ENCODE data around the gene GNG7.

Gene GNG7

GRCh38 chr19:2488405-2488941, 214.0 kb downstream of the GNG7 start:
- no peak for ATAC-seq
- Mint-ChIP-seq H3K4me1 (peaks cover 63% of the 10 kb centered on the region), H3K4me3 (peak overlapping the region; percentile 54), H3K36me3 (peaks cover 6% of the 10 kb centered on the region), H3K9me3 (peaks cover 10% of the 10 kb centered on the region), H3K27me3 (peaks cover 57% of the 10 kb centered on the region), H3K27ac (no peak overlapping the region)

GRCh38 chr19:2487842-2488241, 214.7 kb downstream of the GNG7 start:
- peaks cover 63% of the 10 kb centered on the region for H3K4me1 Mint-ChIP-seq
- peak; percentile 55 for ATAC-seq
- peaks cover 6% of the 10 kb centered on the region for H3K36me3 Mint-ChIP-seq
- no peak overlapping the region for H3K27ac Mint-ChIP-seq
- no peak overlapping the region for H3K4me3 Mint-ChIP-seq
- peaks cover 51% of the 10 kb centered on the region for H3K27me3 Mint-ChIP-seq
- peaks cover 13% of the 10 kb centered on the region for H3K9me3 Mint-ChIP-seq

DNA sequence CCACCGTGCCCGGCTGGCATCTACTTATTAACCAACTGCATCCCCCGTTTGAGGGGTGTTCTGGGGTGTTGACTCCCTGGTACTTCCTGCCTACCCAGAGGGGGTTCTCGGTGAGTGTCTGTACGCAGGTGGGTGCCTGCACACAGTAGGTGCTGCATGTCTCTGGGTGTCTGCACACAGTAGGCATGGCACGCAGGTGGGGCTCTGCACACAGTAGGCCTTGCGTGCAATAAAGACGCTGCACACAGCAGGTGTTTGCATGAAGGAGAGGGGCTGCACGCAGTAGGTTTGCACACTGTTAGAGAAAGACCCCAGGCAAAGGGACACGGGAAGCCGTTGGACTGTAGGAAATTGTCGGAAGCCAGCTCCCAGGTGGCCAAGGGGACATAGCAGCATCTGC, 215.4 kb downstream of the GNG7 start:
- Mint-ChIP-seq H3K4me1 (peaks cover 59% of the 10 kb centered on the region), H3K27ac (no peak overlapping the region), H3K27me3 (peaks cover 43% of the 10 kb centered on the region), H3K9me3 (peaks cover 19% of the 10 kb centered on the region), H3K36me3 (peaks cover 6% of the 10 kb centered on the region), H3K4me3 (peak overlapping the region; percentile 34)
- ATAC-seq, result no peak

DNA sequence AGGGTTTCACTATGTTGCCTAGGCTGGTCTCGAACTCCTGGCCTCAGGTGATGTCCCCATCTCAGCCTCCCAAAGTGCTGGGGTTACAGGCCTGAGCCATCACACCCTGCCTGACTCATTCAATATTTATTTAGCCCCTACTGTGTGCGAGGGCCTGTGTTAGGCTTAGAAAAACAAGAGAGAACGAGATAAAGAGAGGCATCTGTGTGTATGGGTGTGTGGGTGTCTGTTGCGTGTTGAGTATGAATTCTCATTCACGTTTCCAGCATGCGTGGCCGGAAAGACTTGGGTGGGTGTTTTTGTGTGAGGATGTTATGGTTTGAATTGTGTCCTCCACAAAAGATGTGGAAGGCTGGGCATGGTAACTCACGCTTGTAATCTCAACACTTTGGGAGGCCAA, 217.1 kb downstream of the GNG7 start:
- H3K4me3 Mint-ChIP-seq, result no peak overlapping the region
- peaks cover 43% of the 10 kb centered on the region for H3K4me1 Mint-ChIP-seq
- H3K27me3 Mint-ChIP-seq, result peaks cover 27% of the 10 kb centered on the region
- ATAC-seq, result no peak
- peaks cover 6% of the 10 kb centered on the region for H3K36me3 Mint-ChIP-seq
- H3K27ac Mint-ChIP-seq, result no peak overlapping the region
- peaks cover 19% of the 10 kb centered on the region for H3K9me3 Mint-ChIP-seq

DNA sequence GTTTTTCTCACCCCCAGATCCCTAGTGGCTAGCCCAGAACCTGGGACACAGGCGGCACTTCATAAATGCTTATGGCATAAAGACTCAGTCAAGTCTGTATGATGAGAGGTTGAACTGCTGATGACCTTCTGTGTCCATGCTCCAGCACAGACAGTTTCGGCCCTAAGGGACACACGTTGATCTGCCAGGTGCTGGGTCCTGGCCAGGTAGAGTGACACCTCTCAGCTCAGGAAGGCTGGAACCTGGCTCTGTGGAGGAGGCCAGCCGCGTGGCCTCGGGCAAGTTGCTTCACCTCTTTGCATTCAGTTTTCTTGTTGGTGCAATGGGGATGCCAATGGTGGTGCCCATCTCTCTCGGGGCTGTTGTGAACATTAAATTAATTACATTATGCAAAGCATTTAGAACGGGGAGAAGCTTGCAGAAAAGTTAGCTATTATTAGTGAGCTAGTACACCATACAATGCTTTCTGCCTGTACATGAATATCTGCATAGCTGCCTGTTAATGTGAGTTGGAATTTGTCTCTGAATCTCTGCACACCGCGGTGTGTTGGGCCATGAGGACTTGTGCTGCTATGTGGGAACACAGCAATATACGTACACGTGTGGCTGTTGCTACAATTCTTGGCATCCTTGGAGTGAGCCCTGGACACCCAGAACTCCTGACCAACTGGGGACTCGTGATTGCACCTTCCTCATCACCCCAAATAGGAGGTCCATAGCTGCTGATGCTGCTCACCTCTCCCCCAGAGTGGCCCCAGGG, 218.1 kb downstream of the GNG7 start:
- Mint-ChIP-seq H3K27ac (no peak overlapping the region), H3K27me3 (peaks cover 16% of the 10 kb centered on the region), H3K4me3 (no peak overlapping the region), H3K36me3 (peaks cover 6% of the 10 kb centered on the region), H3K9me3 (peaks cover 19% of the 10 kb centered on the region), H3K4me1 (peaks cover 43% of the 10 kb centered on the region)
- no peak for ATAC-seq

DNA sequence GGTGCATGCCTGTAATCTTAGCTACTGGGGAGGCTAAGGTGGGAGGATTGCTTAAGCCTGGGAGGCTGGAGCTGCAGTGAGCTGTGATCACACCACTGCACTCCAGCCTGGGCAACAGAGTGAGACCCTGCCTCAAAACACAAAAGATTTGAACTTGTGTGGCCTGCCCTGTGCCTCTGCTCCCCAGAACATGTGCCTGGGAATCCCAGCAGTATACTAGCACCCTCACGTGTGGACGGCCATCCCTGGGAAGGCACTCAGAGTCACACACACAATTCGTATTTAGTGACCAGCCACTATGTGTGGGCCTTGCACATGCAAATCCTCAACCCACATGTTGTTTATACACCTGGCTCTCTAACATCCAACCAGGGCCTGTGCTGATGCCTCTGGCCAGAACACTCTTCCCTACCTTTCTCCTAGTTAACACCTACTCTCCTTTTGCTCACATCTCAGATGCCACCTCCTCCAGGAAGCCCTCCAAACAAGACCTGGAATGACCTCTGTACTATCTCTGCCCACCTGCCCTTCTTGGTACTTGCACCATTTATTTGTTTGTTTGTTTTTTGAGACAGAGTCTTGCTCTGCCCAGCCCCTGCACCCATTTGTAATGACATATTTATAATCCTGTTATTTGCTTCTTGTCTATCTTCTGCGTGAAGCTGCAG, 218.9 kb downstream of the GNG7 start:
- H3K4me3 Mint-ChIP-seq, result no peak overlapping the region
- ATAC-seq, result no peak
- no peak overlapping the region for H3K27ac Mint-ChIP-seq
- H3K9me3 Mint-ChIP-seq, result peaks cover 19% of the 10 kb centered on the region
- peaks cover 43% of the 10 kb centered on the region for H3K4me1 Mint-ChIP-seq
- peaks cover 6% of the 10 kb centered on the region for H3K36me3 Mint-ChIP-seq
- peaks cover 13% of the 10 kb centered on the region for H3K27me3 Mint-ChIP-seq

DNA sequence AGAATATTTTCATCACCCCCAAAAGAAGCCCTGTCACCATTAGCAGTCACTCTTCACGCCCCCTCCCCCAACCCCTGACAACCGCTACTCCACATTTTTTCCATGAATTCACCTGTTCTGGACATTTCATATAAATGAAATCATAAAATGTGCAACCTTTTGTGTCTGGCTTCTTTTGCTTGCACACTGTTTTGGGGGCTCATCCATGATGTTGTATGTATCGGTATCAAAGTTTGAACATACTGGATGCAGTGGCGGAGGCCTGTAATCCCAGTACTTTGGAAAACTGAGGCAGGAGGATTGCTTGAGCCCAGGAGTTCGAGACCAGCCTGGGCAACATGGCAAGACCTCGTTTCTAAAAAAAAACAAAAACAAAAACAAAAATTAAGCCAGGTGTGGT, 219.4 kb downstream of the GNG7 start:
- peaks cover 43% of the 10 kb centered on the region for H3K4me1 Mint-ChIP-seq
- no peak overlapping the region for H3K27ac Mint-ChIP-seq
- H3K36me3 Mint-ChIP-seq, result peaks cover 12% of the 10 kb centered on the region
- no peak for ATAC-seq
- H3K9me3 Mint-ChIP-seq, result peaks cover 19% of the 10 kb centered on the region
- H3K4me3 Mint-ChIP-seq, result no peak overlapping the region
- H3K27me3 Mint-ChIP-seq, result peaks cover 11% of the 10 kb centered on the region

DNA sequence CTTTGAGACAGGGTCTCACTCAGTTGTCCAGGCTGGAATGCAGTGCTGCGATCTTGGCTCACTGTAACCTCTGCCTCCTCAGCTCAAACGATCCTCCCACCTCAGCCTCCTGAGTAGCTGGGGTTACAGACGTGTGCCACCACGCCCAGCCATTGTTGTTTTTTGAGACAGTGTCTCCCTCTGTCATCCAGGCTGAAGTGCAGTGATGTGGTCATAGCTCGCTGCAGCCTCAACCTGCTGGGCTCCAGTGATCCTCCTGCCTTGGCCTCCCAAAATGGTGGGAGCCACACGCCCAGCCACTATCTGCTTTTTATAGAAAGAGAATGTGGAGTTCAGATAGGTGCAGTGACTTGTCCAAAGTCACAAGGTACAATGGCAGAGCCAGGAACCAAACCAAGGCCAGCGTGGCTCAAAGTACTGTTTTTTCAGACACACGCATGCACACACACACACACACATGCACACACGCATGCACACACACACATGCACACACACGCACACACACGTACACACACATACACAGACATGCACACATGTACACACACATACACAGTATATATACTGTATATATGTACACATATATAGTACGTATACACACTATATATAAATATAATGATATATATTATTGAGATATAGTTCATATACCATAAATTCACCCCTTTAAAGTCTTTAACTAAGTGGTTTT, 220.0 kb downstream of the GNG7 start:
- Mint-ChIP-seq H3K27me3 (peaks cover 5% of the 10 kb centered on the region), H3K9me3 (peaks cover 19% of the 10 kb centered on the region), H3K36me3 (peaks cover 17% of the 10 kb centered on the region), H3K4me1 (peaks cover 43% of the 10 kb centered on the region), H3K27ac (no peak overlapping the region), H3K4me3 (no peak overlapping the region)
- no peak for ATAC-seq

DNA sequence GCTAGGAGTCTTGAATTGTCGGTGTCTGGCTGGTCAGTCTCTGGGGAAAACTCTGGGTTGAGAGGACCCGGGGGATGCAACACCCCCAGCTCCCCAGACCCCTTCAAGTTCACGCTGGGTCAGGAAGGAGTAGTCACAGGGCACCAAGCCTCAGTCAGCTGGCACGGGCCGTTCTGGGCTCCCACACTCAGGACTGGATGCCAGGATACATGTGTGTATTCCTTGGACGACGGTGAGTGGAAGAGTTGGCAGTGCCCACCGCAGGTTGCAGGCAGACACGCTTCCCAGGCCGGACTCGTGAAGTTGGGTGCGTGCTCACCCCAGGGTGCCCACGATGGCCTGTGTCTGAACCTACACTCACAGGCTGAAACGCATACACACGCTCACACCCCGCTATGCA, 221.0 kb downstream of the GNG7 start:
- Mint-ChIP-seq H3K4me1 (peaks cover 38% of the 10 kb centered on the region), H3K4me3 (no peak overlapping the region), H3K9me3 (peaks cover 19% of the 10 kb centered on the region), H3K27me3 (no peaks in the 10 kb centered on the region), H3K27ac (no peak overlapping the region), H3K36me3 (peaks cover 28% of the 10 kb centered on the region)
- ATAC-seq, result no peak

- H3K4me1 Mint-ChIP-seq, result peaks cover 33% of the 10 kb centered on the region
- peaks cover 33% of the 10 kb centered on the region for H3K36me3 Mint-ChIP-seq
- H3K4me3 Mint-ChIP-seq, result peak overlapping the region; percentile 100
- peaks cover 13% of the 10 kb centered on the region for H3K9me3 Mint-ChIP-seq
- no peaks in the 10 kb centered on the region for H3K27me3 Mint-ChIP-seq
- ATAC-seq, result no peak
- peak overlapping the region; percentile 82 for H3K27ac Mint-ChIP-seq
Measured at GRCh38 chr19:2479556-2480194, 222.8 kb downstream of the GNG7 start.

GRCh38 chr19:2478756-2479555, 223.5 kb downstream of the GNG7 start:
- H3K9me3 Mint-ChIP-seq, result peaks cover 12% of the 10 kb centered on the region
- peak; percentile 37 for ATAC-seq
- peak overlapping the region; percentile 82 for H3K27ac Mint-ChIP-seq
- peaks cover 33% of the 10 kb centered on the region for H3K4me1 Mint-ChIP-seq
- H3K27me3 Mint-ChIP-seq, result no peaks in the 10 kb centered on the region
- H3K4me3 Mint-ChIP-seq, result peak overlapping the region; percentile 100
- peaks cover 31% of the 10 kb centered on the region for H3K36me3 Mint-ChIP-seq

- ATAC-seq, result no peak
- peaks cover 33% of the 10 kb centered on the region for H3K4me1 Mint-ChIP-seq
- peaks cover 27% of the 10 kb centered on the region for H3K36me3 Mint-ChIP-seq
- no peaks in the 10 kb centered on the region for H3K27me3 Mint-ChIP-seq
- peak overlapping the region; percentile 100 for H3K4me3 Mint-ChIP-seq
- peak overlapping the region; percentile 82 for H3K27ac Mint-ChIP-seq
- H3K9me3 Mint-ChIP-seq, result peaks cover 9% of the 10 kb centered on the region
Measured at GRCh38 chr19:2478278-2478755, 224.2 kb downstream of the GNG7 start.

GRCh38 chr19:2477732-2478191, 224.7 kb downstream of the GNG7 start:
- peak overlapping the region; percentile 82 for H3K27ac Mint-ChIP-seq
- no peaks in the 10 kb centered on the region for H3K27me3 Mint-ChIP-seq
- peaks cover 33% of the 10 kb centered on the region for H3K4me1 Mint-ChIP-seq
- H3K36me3 Mint-ChIP-seq, result peaks cover 27% of the 10 kb centered on the region
- ATAC-seq, result no peak
- peak overlapping the region; percentile 100 for H3K4me3 Mint-ChIP-seq
- H3K9me3 Mint-ChIP-seq, result peaks cover 5% of the 10 kb centered on the region

- H3K4me1 Mint-ChIP-seq, result peaks cover 33% of the 10 kb centered on the region
- no peaks in the 10 kb centered on the region for H3K27me3 Mint-ChIP-seq
- H3K36me3 Mint-ChIP-seq, result peaks cover 27% of the 10 kb centered on the region
- peak overlapping the region; percentile 100 for H3K4me3 Mint-ChIP-seq
- peaks cover under 1% of the 10 kb centered on the region for H3K9me3 Mint-ChIP-seq
- peak overlapping the region; percentile 82 for H3K27ac Mint-ChIP-seq
- ATAC-seq, result no peak
Measured at GRCh38 chr19:2477141-2477710, 225.3 kb downstream of the GNG7 start.

Measured in stimulated activated memory B cell treated with anti-CD40 and anti-IgM and Interleukin-4, amounts not matched to agents 10 μg/mL and 1 μg/mL and 100 μg/mL, for 72 hours (primary cell).